Erythroblast (primary cell): ENCODE measurements around the gene ZNF385C.

ENCODE experiments used
- DNase-seq, 2 experiments: peaks; one replicate each; lab custom pipeline; 2025; lab: John Stamatoyannopoulos, UW
- GATA1 ChIP-seq: IDR thresholded peaks from 2 replicates; pipeline ENCODE4 v1.6.1; 2011; ENCODE audit warnings: low read depth, mild to moderate bottlenecking, control low read depth, low read length, moderate library complexity
- POLR2A ChIP-seq: IDR thresholded peaks from 2 replicates; pipeline ENCODE4 v1.6.1; 2011; ENCODE audit warnings: mild to moderate bottlenecking, low read length

The ZNF385C gene

DNA sequence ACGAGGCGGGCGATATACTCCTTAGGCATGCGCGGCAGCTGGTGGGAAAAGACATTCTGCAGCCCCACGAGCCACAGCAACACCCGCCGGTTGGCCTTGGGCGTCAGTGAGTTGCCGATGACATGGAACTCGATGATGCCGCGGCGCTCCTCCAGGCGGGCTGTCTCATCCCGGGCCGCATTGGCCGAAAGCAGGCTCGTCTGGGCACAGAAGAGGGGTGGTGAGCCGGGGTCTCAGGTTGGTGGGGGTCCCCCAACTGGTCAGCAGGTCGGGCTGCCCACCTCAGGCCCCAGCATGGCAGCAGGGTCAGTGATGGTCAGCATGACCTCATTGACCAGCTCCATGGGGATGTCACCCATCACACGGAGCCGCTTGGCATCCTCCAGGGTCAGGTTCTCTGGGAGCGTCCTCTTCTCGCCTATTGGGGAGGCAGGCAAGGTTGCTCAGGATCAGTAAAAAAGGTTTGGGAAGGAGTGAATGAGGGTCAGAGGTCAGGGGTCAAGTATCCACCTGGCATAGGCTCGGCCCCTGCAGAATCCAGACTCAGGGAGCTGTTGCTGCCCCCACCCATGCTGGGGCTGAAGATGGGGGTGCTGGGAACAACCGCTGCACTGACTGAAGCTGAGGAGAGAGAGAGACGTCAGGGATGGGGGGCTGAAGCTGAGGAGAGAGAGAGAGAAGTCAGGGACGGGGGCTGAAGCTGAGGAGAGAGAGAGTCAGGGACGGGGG is 19.3 kb upstream of the ZNF385C start:
- DNase-seq: no peak
- TF ChIP-seq POLR2A: no peak
- TF ChIP-seq GATA1: no peak

DNA sequence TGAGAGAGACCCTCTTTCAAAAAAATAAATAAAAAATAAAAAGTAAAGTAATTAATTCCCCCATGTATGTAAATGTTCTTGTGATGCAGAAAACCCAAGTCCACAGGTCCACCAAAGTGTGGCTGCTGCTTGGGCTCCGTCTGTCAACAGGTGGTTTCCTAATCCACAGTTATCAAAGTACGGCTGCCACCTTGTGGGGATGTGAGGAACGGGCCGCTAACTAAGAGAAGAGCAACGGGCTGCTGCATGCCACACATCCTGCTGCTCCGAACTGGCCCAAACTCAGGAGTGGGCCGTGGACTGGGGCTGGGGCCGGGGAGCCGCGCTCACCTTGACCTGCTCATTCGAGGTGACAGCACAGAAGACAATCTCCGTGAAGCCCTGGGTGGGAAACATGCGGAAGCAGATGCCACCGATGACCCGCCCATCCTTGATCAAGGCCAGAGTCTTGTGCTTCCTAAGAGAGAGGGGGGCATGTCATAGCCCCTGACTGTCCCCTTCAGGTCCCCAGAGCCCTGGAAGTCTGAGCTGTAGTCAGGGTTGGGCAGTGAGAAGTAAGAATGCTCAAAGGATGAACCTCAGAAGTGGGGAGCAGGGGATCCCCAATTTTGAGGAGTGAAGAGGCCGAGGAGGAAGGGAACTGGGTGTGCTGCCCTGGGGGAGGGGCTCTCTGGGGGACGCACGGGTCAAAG is 18.6 kb upstream of the ZNF385C start:
- TF ChIP-seq POLR2A: no peak
- TF ChIP-seq GATA1: no peak
- DNase-seq: peak; percentile 76 to 87

DNA sequence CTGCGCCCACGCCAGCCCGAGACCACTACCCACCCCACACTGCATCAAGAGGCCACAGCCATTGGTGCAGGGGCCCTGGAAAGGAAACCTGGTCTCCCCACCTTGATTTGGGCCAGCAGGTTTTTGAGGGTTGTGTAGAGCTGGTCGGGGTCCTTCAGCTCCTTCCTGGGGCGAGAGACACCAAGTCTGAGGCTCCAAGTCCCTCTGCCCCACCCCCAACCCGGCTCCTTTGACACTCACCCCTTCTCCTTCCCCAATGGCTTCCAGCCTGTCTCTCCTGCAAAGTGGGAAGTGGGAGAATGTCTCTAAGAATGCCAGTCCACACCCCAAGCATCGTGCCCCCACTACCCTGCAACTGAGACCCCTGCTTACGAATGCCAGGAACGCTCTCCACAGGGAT is 15.8 kb upstream of the ZNF385C start:
- no peak for DNase-seq
- TF ChIP-seq POLR2A (no peak), GATA1 (no peak)

DNA sequence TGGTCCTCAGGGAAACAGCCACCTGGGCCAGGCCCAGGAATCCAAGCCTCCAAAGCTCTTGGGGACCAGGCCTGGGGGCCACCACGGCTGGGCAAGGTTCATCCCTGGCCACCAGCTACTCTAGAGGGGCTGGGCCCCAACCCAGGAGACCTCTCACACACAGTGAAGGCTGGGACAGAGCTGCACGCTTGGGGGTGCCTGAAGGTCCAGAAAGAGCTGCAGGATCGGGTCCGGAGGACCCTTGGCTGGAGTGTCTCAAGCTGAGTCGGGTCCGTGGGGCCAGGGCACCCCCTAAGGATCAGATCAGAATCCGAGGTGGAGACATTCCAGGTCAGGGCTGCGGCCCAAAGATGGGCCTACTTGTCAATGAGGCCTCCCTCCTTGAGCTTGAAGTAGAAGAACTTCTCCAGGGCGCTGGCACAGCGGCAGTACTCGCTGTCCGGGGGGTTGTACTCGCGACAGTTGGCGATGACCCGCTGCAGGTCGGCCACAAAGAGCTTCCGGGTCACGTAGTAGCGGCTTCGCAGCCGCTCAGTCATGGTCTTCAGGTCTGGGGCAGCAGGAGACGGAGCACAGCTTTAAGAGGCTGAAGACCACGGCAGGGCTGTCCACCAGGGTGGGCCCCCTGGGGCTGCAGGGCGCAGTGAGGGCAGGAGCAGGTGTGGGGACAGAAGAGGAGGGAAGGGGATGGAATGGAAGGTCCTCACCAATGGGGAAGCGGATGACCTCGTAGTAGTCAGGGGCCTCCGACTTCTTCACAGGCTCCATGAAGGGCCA is 15.2 kb upstream of the ZNF385C start:
- DNase-seq: no peak
- TF ChIP-seq POLR2A (no peak), GATA1 (no peak)

DNA sequence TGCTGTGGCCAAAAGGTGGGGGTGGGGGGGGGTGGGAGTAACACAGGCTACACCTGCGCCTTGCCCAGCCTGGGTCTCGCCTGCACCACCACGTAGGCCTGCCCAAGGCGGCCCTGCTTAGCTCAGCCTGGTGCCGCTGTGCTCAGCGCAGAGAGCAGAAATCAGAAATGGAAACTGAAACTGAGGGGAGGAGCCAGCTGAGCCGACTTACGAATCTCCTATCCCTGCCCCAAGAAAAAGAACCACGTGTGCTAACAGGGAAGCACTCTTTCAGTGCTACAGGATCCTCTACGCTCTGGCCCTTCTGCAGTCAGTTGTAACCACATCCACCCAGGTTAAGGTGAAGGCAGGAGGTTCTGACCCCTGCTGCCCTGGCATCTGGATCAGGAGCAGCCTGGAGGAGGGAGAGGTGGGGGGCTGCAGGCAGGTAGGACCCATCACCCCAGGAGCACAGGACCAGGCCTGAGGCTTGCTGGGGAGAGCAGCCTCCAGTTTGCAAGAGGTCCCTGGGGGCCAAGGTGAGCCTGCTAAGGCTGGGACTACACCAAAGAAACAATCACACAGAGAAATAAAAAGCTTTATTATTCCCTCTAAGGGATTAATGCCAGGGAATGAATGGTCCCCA is 14.4 kb upstream of the ZNF385C start, which contains the start of gene DHX58:
DHX58 (minus strand) TSS at position 163 of the 625 bp plus-strand sequence. CDS start 822 bp downstream, outside the sequence.
- TF ChIP-seq POLR2A (peak; percentile 64), GATA1 (no peak)
- DNase-seq: peak; percentile 84 to 86

DNA sequence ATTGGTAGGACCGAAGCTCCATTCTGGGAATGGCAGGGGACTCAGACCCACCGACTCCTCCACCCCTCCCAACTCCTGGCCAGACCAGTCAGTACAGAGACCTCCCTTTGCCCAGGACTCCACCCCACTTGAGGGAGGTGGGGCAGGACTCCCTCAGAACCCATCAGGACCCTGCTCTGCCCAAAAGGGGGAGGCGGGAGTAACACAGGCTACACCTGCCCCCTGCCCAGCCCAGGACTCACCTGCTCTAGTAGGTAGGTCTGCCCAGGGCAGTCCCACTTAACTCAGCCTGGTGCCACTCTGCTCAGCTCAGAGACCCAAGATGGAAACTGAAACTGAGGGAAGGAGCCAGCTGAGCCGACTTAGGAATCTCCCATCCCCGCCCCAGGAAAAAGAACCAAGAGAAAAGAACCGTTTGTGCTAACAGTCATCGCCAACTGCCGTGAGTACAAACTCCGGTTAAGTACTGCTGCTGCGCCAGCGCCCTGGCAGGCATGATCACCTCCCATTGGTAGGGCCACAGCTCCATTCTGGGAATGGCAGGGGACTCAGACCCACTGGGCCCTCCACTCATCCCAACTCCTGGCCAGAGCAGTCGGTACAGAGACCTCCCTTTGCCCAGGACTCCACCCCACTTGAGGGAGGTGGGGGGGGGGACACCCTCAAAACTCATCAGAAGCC is 13.7 kb upstream of the ZNF385C start:
- DNase-seq: peak in 1 of 2 experiments; percentile 51
- no peak for TF ChIP-seq GATA1
- TF ChIP-seq POLR2A: no peak

DNA sequence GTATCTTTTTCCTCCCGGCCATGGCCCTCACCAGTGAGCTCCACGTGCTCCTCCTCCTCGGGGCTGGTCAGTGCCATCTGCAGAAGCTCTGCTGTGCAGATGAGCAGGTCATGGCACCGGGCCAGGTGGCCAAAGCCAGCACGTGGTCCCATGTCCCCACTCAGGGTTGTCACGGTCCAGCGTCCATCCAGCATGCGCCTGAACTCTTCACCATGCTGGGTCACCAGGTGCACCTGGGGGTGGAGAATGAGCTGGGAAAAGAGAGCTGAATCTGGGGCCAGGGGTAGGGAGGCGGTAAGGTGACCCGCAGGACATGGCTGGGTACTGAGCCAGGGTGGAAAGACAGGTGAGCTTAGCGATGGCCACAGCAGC is 13.0 kb upstream of the ZNF385C start:
- DNase-seq: no peak
- no peak for TF ChIP-seq POLR2A
- TF ChIP-seq GATA1: no peak

DNA sequence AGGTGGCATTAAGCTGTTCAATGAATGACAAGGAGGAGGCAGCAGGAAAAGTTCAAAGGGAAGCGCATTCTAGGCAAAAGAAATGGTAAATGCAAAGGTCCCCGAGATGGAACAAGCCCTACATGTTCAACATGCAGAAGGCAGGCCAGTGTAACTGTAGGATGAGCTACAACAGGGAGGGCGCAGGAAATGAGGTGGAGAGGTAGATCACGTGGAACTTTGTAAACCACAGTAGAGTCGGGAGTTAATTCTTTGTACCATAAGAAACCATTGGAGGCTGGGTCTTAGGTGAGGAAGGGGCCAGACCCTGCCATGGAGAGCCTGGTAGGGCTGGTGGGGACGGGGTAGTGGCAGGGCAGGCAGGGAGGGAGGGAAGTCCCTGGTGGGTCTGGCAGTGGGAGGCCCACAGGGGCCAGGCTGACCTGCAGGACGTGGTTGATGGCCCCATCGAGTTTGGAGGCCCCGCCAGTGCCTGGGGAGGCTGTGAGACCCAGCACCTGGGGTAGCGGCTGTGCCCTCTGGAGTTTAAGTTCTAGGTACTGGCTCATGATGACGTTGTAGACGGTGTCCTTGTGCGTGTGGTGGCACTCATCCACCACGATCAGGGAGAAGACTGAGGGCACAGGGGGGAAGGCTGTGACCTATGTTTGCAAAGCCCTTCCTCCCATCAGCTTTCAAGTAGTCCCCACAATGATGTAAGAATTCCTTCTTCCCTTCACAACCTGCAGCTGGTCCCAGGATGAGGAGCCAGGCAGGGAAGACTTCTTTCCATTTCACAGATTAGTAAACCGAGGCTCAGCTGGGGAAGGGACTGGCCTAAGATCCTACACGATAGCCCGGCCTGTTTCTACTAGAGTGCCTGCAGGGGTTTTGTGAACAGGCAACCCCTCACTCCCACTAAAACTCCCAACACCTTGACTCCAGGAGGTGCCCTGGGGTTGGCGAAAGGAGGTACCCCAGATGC is 12.3 kb upstream of the ZNF385C start:
- DNase-seq: no peak
- TF ChIP-seq GATA1 (no peak), POLR2A (no peak)

DNA sequence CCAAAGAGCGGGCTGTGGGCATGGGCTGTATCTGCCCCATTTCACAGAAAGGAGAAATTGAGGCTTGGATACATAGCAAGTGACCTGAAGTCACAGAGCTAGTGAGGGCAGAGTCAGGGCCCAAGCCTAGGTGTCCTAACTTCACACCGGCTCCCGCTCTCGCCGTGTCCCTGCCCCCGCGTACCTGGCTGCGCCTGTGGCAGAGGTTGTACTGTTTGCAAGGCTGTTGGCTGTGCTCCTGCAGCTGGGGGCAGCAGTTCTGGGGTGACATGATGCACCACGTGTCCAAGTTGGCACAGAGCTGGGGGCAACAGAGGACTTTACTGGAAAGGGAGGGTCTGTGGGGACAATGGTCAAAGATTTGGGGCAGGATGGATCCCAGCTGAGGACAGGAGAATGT is 10.8 kb upstream of the ZNF385C start:
- TF ChIP-seq GATA1: no peak
- no peak for TF ChIP-seq POLR2A

DNA sequence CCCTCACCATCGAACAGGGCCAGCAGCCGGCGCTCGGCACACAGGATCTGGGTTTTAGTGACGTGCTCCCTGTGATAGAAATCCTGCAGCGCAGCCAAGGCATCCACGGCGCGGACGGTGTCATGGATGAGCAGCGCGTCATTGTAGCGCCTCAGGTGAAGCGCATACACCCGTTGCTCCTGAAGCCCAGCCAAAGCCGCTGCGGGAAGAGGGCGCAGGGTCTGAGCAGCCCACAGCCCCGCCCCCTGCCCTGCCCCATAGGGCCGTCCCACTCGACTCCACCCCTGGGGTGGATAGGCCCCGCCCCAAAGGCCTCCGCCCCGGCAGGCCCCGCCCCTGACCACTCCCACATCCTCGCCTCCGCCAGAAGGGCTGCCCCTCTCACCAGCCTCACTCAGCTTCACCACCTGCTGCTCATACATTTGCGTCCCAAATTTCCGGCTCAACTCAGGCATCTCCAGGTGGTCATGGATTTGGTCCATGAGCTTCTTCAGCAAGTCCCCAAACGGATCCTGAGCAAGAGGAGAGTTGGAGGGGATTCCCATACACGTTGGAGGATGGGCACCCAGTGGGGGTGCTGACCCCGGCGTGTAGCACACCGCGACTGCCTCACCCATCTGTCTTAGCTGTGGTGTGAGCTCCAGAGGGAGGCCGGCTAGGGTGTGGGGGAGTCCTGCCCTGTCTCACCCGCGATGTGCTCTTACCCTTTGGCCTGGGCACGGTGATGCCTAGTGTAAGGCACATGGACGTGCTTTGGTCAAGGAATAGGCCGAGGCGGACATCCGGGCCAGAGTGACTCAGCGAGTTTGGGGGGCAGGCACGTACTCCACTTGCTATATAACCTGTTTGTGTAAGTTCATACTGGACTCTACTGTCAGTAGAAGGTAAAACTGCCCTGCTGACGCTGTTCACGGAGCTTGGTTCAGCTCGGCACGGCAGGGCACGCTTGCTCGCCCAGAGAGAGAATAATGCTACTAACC is 9.6 kb upstream of the ZNF385C start:
- TF ChIP-seq GATA1 (no peak), POLR2A (no peak)

More for the DNA sequence above, 10.8 kb upstream of the ZNF385C start:
- DNase-seq: no peak

DNA sequence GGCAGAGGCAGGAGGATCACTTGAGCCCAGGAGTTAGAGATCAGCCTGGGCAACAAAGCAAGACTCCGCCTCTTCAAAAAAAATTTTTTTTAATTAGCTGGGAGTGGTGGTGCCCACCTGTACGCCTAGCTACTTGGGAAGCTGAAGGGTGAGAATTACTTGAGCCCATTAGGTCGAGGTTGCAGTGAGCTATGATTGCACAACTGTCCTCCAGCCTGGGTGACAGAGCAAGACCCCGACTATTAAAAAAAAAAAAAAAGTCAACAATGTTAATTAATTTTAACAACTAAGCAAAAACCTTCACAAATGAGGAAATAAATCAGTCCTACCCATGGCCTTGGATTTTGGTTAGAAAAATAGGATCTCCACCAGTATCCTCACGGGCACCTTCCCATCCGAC is 8.9 kb upstream of the ZNF385C start:
- DNase-seq: no peak

More for the DNA sequence above, 9.6 kb upstream of the ZNF385C start:
- DNase-seq: peak; percentile 84 to 91

More for the DNA sequence above, 8.9 kb upstream of the ZNF385C start:
- no peak for TF ChIP-seq GATA1
- no peak for TF ChIP-seq POLR2A
